ENCODE measurements around the gene MACF1.
"Not testable (repeated sequence)": the region's sequence is repeated elsewhere in the genome, so short reads cannot be mapped to it uniquely, and the experiment has no call there.

MACF1 gene

GRCh38 chr1:39418236-39418635, 213.7 kb downstream of the MACF1 start:
- no peak for DNase-seq (ENCODE audit: low read depth)

GRCh38 chr1:39420493-39420892, 216.0 kb downstream of the MACF1 start:
- DNase-seq (ENCODE audit: low read depth), result no peak

- no peak for DNase-seq (ENCODE audit: low read depth)
Measured at GRCh38 chr1:39422614-39423013, 218.1 kb downstream of the MACF1 start.

- DNase-seq (ENCODE audit: low read depth), result no peak
Measured at GRCh38 chr1:39425151-39425550, 220.7 kb downstream of the MACF1 start.

- DNase-seq (ENCODE audit: low read depth), result no peak
Measured at GRCh38 chr1:39425634-39426033, 221.1 kb downstream of the MACF1 start.

GRCh38 chr1:39426346-39426745, 221.9 kb downstream of the MACF1 start:
- DNase-seq (ENCODE audit: low read depth), result no peak

- DNase-seq (ENCODE audit: low read depth), result no peak
Measured at GRCh38 chr1:39427374-39427773, 222.9 kb downstream of the MACF1 start.

- no peak for DNase-seq (ENCODE audit: low read depth)
Measured at GRCh38 chr1:39427912-39428311, 223.4 kb downstream of the MACF1 start.

GRCh38 chr1:39431927-39432326, 227.4 kb downstream of the MACF1 start:
- DNase-seq (ENCODE audit: low read depth), result no peak

GRCh38 chr1:39434797-39435395, 230.4 kb downstream of the MACF1 start:
- DNase-seq (ENCODE audit: low read depth), result no peak

- no peak for DNase-seq (ENCODE audit: low read depth)
Measured at GRCh38 chr1:39435597-39435996, 231.1 kb downstream of the MACF1 start.

- DNase-seq (ENCODE audit: low read depth), result no peak
Measured at GRCh38 chr1:39436842-39437241, 232.3 kb downstream of the MACF1 start.

- no peak for DNase-seq (ENCODE audit: low read depth)
Measured at GRCh38 chr1:39438042-39438441, 233.5 kb downstream of the MACF1 start.

GRCh38 chr1:39440856-39441255, 236.4 kb downstream of the MACF1 start:
- DNase-seq (ENCODE audit: low read depth), result no peak

GRCh38 chr1:39441797-39442196, 237.3 kb downstream of the MACF1 start:
- no peak for DNase-seq (ENCODE audit: low read depth)

GRCh38 chr1:39445573-39445972, 241.1 kb downstream of the MACF1 start:
- no peak for DNase-seq (ENCODE audit: low read depth)

GRCh38 chr1:39446986-39447567, 242.6 kb downstream of the MACF1 start:
- DNase-seq (ENCODE audit: low read depth), result no peak

GRCh38 chr1:39450041-39450440, 245.5 kb downstream of the MACF1 start:
- DNase-seq (ENCODE audit: low read depth), result not testable (repeated sequence)

GRCh38 chr1:39450956-39451606, 246.6 kb downstream of the MACF1 start:
- DNase-seq (ENCODE audit: low read depth), result no peak

- no peak for DNase-seq (ENCODE audit: low read depth)
Measured at GRCh38 chr1:39452081-39452480, 247.6 kb downstream of the MACF1 start.

GRCh38 chr1:39452540-39452939, 248.0 kb downstream of the MACF1 start:
- no peak for DNase-seq (ENCODE audit: low read depth)

- no peak for DNase-seq (ENCODE audit: low read depth)
Measured at GRCh38 chr1:39453603-39454002, 249.1 kb downstream of the MACF1 start.

- DNase-seq (ENCODE audit: low read depth), result no peak
Measured at GRCh38 chr1:39458991-39459390, 254.5 kb downstream of the MACF1 start.

- no peak for DNase-seq (ENCODE audit: low read depth)
Measured at GRCh38 chr1:39462074-39462473, 257.6 kb downstream of the MACF1 start.
